GM13977 (cell line): Measurements from ENCODE around the gene IGSF6.

Experiments
- DNase-seq: peaks from one replicate; pipeline ENCODE4 v3.0.0; 2012; ENCODE audit warnings: low spot score
- in situ Hi-C: fragments of 300-500 bp; cut with MboI; formaldehyde crosslinking; loops from one replicate; pipeline ENCODE4 v1.12.0; 2022; ENCODE audit warnings: low sequenced_read_pairs, low pct_unique_long_range_greater_than_20kb, mixed read lengths, inconsistent platforms; ENCODE audit not compliant: unreplicated experiment
- TF ChIP-seq, protein P1 (sequence below): IDR thresholded peaks from 2 replicates; pipeline ENCODE4 v1.5.1; 2012; ENCODE audit warnings: mild to moderate bottlenecking, control low read depth; ENCODE audit not compliant: insufficient read depth; ENCODE audit errors: extremely low read depth, missing control alignments

The IGSF6 gene

DNA sequence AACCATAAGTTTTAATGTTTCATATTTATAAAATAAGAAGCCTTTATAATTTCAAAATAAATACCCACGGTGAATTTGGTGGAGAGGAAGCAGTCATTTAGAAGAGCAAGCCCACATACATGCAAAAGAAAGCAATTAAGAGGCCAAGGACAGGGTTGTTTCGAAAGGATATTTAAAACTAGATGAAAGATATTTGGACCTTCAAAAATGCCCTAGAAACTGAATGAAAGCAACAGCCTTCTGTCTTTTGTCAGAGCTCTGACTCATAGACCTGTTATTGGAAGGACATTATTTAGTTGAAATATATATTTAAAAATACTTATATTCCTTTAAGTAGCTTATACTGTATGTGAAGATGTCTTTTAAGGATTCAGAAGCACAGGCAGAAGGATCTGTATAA is 61.6 kb downstream of the IGSF6 start:
- no peak for DNase-seq
- in situ Hi-C loops = loop anchor here (10.0 kb wide), 1 partner anchor 64 kb away; the partner anchor contains the start of gene IGSF6
- TF ChIP-seq, protein P1, sequence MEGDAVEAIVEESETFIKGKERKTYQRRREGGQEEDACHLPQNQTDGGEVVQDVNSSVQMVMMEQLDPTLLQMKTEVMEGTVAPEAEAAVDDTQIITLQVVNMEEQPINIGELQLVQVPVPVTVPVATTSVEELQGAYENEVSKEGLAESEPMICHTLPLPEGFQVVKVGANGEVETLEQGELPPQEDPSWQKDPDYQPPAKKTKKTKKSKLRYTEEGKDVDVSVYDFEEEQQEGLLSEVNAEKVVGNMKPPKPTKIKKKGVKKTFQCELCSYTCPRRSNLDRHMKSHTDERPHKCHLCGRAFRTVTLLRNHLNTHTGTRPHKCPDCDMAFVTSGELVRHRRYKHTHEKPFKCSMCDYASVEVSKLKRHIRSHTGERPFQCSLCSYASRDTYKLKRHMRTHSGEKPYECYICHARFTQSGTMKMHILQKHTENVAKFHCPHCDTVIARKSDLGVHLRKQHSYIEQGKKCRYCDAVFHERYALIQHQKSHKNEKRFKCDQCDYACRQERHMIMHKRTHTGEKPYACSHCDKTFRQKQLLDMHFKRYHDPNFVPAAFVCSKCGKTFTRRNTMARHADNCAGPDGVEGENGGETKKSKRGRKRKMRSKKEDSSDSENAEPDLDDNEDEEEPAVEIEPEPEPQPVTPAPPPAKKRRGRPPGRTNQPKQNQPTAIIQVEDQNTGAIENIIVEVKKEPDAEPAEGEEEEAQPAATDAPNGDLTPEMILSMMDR = no peak

DNA sequence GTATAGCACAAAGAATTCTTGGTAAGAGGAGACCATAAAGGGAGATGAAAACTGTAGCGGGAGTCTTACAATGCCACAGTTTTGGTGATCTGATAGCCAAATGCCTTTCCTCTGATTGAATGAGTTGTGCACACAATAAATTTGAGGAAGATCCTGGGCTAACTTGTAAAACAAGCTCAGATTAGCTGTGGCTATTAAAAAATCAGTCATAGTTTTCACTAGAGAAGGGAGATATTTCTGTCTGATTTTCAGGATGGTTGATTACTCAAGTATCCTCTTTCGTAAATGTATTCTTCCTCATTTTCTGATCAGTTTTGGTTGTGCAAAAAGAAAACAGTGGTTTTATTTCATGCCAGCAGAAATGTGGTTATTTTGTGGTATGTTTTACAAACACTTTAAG is 62.1 kb downstream of the IGSF6 start:
- no peak for DNase-seq
- TF ChIP-seq, protein P1 = no peak
- in situ Hi-C loops = loop anchor here (10.0 kb wide), 1 partner anchor 65 kb away; the partner anchor contains the start of gene IGSF6

GRCh38 chr16:21589551-21589950 is 62.9 kb downstream of the IGSF6 start:
- no peak for DNase-seq
- TF ChIP-seq, protein P1 = no peak
- in situ Hi-C loops = no loop called here
